Measurements from ENCODE around the gene COLGALT1. TPM values are rescaled to one million over a fixed set of nuclear protein-coding genes. Genes with fewer than 3 reads are reported as not detected.
"Not testable (repeated sequence)": the region's sequence is repeated elsewhere in the genome, so short reads cannot be mapped to it uniquely, and the experiment has no call there.

The COLGALT1 gene
- polyA plus RNA-seq, 1 of the 3 experiments (the other 2 are of a cell fraction) = 83.8 TPM

DNA sequence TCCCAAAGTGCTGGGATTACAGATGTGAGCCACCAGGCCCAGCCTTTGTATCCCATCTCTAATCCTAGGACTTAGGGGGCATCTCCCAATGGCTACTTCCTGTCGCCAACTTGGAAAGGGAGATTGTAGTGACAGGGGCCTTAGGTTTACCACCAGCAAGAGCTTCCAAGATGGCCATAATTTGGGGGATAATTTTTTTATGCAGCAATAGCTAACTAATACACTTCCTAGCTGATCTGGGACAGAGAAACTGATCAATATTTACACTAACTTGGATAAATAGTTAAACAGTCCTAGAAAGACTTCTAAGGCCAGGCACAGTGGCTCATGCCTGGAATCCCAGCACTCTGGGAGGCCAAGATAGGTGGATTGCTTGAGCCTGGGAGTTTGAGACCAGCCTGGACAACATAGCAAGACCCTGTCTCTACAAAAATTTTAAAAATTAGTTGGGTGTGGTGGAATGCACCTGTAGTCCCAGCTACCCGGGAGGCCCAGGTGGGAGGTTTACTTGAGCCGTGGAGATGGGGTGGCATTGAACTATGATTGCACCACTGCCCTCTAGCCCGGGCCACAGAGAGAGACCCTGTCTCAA, 5.3 kb upstream of the COLGALT1 start:
- H4K20me1 ChIP-seq (ENCODE audit: insufficient read depth) = no peaks in the 10 kb centered on the region
- H3K4me3 ChIP-seq (ENCODE audit: low read depth in 2 of 2, low read length in 1 of 2) = no peak overlapping the region
- DNase-seq = no peak
- no peak overlapping the region for H2AFZ ChIP-seq (ENCODE audit: low read depth)
- no peaks in the 10 kb centered on the region for H3K9me2 ChIP-seq
- peaks cover 6% of the 10 kb centered on the region for H3F3A ChIP-seq (replicated peaks; ENCODE audit: insufficient read depth)
- H3K9me3 ChIP-seq = no peaks in the 10 kb centered on the region
- WGBS (ENCODE audit: low lambda C conversion rate) = 82% methylated on average over 4 of the region's 4 CpGs
- no peak overlapping the region for H3K9ac ChIP-seq
- no peaks in the 10 kb centered on the region for H3K27me3 ChIP-seq (ENCODE audit: insufficient read depth)
- H3K4me2 ChIP-seq = no peak overlapping the region
- CTCF ChIA-PET = interaction anchor here (3.4 kb wide), 1 partner anchor 24 kb away, joined by 14 read pairs; no protein-coding TSS in a partner anchor
- peaks cover 0 to 4% of the 10 kb centered on the region in 2 experiments; a peak in 2 of 4 replicates for H3K4me1 ChIP-seq (ENCODE audit: control insufficient read depth in 1 of 2, insufficient read depth in 2 of 2, low read depth in 1 of 2, low read length in 1 of 2)
- TF ChIP-seq EZH2phosphoT487 (IDR thresholded peaks at IDR 0.05; ENCODE audit: borderline replicate concordance, low read depth) (no peak), TAF1 (IDR thresholded peaks at IDR 0.05; ENCODE audit: borderline replicate concordance, low read depth, low read length) (no peak), RXRA (IDR thresholded peaks at IDR 0.05; ENCODE audit: borderline replicate concordance, low read depth) (no peak), NFIC (IDR thresholded peaks at IDR 0.05; ENCODE audit: borderline replicate concordance) (no peak), CHD2 (IDR thresholded peaks at IDR 0.05; ENCODE audit: low read length, partially characterized antibody) (no peak)
- TF ChIP-seq, protein P1, sequence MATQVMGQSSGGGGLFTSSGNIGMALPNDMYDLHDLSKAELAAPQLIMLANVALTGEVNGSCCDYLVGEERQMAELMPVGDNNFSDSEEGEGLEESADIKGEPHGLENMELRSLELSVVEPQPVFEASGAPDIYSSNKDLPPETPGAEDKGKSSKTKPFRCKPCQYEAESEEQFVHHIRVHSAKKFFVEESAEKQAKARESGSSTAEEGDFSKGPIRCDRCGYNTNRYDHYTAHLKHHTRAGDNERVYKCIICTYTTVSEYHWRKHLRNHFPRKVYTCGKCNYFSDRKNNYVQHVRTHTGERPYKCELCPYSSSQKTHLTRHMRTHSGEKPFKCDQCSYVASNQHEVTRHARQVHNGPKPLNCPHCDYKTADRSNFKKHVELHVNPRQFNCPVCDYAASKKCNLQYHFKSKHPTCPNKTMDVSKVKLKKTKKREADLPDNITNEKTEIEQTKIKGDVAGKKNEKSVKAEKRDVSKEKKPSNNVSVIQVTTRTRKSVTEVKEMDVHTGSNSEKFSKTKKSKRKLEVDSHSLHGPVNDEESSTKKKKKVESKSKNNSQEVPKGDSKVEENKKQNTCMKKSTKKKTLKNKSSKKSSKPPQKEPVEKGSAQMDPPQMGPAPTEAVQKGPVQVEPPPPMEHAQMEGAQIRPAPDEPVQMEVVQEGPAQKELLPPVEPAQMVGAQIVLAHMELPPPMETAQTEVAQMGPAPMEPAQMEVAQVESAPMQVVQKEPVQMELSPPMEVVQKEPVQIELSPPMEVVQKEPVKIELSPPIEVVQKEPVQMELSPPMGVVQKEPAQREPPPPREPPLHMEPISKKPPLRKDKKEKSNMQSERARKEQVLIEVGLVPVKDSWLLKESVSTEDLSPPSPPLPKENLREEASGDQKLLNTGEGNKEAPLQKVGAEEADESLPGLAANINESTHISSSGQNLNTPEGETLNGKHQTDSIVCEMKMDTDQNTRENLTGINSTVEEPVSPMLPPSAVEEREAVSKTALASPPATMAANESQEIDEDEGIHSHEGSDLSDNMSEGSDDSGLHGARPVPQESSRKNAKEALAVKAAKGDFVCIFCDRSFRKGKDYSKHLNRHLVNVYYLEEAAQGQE (IDR thresholded peaks at IDR 0.05; ENCODE audit: low read depth, low read length) = no peak
- TF ChIP-seq, protein P2, sequence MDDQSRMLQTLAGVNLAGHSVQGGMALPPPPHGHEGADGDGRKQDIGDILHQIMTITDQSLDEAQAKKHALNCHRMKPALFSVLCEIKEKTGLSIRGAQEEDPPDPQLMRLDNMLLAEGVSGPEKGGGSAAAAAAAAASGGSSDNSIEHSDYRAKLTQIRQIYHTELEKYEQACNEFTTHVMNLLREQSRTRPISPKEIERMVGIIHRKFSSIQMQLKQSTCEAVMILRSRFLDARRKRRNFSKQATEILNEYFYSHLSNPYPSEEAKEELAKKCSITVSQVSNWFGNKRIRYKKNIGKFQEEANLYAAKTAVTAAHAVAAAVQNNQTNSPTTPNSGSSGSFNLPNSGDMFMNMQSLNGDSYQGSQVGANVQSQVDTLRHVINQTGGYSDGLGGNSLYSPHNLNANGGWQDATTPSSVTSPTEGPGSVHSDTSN (IDR thresholded peaks at IDR 0.05) = no peak
- POLR2A ChIA-PET = no interaction called here
- H3K79me2 ChIP-seq (ENCODE audit: insufficient read depth) = no peaks in the 10 kb centered on the region
- no peak overlapping the region for H3K27ac ChIP-seq (ENCODE audit: low read depth in 2 of 2, low read length in 1 of 2)
- H3K36me3 ChIP-seq (replicated peaks in 1 of 2; ENCODE audit: control insufficient read depth in 1 of 2, insufficient read depth in 2 of 2, low read length in 1 of 2) = no peaks in the 10 kb centered on the region

DNA sequence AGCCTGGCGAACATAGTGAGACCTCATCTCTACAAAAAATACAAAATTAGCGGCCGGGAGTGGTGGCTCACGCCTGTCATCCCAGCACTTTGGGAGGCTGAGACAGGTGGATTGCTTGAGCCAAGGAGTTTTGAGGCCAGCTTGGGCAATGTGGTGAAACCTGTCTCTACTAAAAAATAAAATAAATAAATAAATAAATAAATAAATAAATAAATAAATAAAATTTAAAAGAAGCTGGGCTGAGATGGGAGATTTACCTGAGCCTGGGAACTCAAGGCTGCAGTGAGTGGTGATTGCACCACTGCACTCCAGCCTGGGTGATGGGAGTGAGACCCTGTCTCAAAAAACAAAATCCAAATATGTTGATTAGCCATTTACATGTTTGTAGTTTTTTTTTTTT, 2.7 kb upstream of the COLGALT1 start:
- peaks cover 20% of the 10 kb centered on the region for H3K79me2 ChIP-seq (ENCODE audit: insufficient read depth)
- H4K20me1 ChIP-seq (ENCODE audit: insufficient read depth); DNase-seq; H3K4me1 ChIP-seq (ENCODE audit: control insufficient read depth in 1 of 2, insufficient read depth in 2 of 2, low read depth in 1 of 2, low read length in 1 of 2); POLR2A ChIA-PET; H3K9me3 ChIP-seq; H3K9me2 ChIP-seq; H3K36me3 ChIP-seq (replicated peaks in 1 of 2; ENCODE audit: control insufficient read depth in 1 of 2, insufficient read depth in 2 of 2, low read length in 1 of 2); H3F3A ChIP-seq (replicated peaks; ENCODE audit: insufficient read depth); H3K4me2 ChIP-seq; H2AFZ ChIP-seq (ENCODE audit: low read depth); H3K4me3 ChIP-seq (ENCODE audit: low read depth in 2 of 2, low read length in 1 of 2); H3K27me3 ChIP-seq (ENCODE audit: insufficient read depth); H3K9ac ChIP-seq: not testable (repeated sequence)
- WGBS (ENCODE audit: low lambda C conversion rate) = 99% methylated on average over 4 of the region's 4 CpGs
- peak overlapping the region in 1 of 2 experiments; percentile 13; a peak in 1 of 4 replicates for H3K27ac ChIP-seq (ENCODE audit: low read depth in 2 of 2, low read length in 1 of 2)
- CTCF ChIA-PET = interaction anchor here (3.4 kb wide), 1 partner anchor 21 kb away, joined by 14 read pairs; no protein-coding TSS in a partner anchor

All from SK-N-SH (cell line).